GM18502 (cell line): ENCODE results near the gene CD300LF.

ENCODE experiments used
- ATAC-seq: cut with Tn5 transposase; IDR thresholded peaks from one replicate; pipeline ENCODE4 v1.9.1; 2021; ENCODE audit warnings: mild to moderate bottlenecking; ENCODE audit not compliant: unreplicated experiment, poor library complexity

Gene CD300LF

GRCh38 chr17:74698069-74698468 is 14.7 kb downstream of the CD300LF start:
- no peak for ATAC-seq

- no peak for ATAC-seq
Observed at GRCh38 chr17:74697515-74697914, 15.2 kb downstream of the CD300LF start.

- ATAC-seq = no peak
Observed at GRCh38 chr17:74695629-74696028, 17.1 kb downstream of the CD300LF start.

GRCh38 chr17:74694081-74694480 is 18.6 kb downstream of the CD300LF start:
- no peak for ATAC-seq

- no peak for ATAC-seq
Observed at GRCh38 chr17:74691151-74691550, 21.6 kb downstream of the CD300LF start.

GRCh38 chr17:74690409-74690825 is 22.3 kb downstream of the CD300LF start:
- no peak for ATAC-seq

DNA sequence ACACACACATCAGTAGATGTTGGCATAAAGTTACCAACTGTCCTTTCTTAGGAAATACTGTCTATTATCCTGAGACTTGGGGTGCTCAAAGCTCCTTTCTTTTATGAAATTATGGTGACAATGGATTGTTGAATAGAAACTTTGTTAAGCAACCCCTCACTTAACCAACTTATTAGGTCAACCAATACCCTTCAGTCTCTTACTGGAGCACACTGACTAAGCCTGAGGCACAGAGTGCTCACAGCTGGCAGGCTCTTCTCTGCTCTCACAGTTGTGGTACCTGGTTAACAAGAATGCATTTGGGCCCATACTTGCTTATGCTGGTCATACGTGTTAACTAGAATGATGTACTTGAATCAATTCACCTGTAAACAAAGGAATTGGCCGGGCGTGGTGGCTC is 24.8 kb downstream of the CD300LF start:
- no peak for ATAC-seq

DNA sequence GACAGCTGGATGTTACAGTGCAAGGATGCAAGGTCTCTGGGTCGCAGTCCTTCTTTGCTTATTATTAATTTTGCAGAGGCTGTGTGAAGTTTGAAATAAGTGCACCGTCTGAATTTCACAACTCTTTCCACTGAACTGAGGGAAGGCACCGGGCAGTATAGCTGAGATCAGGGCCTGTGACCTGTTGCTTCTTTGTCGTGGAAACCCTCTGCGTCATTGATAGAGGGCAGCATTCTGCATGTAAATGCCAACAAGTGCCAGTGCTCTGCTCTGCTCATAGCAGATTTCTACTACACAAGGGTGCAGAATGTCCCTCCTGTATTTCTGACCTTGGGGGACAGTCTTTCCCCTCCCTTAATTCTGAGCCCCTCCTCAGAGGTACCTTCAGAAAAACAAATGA is 26.0 kb downstream of the CD300LF start:
- no peak for ATAC-seq

- ATAC-seq = no peak
Observed at GRCh38 chr17:74682471-74683190, 30.1 kb downstream of the CD300LF start.

DNA sequence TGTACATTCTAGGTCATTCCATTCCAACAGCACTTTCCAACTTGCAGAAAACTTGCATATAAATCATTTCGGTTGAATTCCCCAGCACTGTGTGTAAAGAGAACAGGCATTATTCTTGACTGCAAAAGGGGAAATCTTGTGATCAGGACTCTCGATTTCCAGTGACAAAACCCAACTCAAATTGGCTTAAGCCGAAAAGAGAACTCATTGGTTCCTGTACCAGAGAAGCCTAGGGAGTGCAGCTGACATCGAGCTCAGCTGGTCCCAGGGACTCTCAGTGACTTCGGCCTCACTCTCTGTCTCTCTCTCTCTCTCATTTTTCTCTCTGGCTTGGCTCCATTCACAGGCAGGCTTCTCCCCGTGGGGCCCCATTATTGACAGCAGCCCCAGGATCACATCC is 30.7 kb downstream of the CD300LF start:
- no peak for ATAC-seq

- no peak for ATAC-seq
Observed at GRCh38 chr17:74680941-74681340, 31.8 kb downstream of the CD300LF start.

GRCh38 chr17:74680213-74680612 is 32.5 kb downstream of the CD300LF start:
- no peak for ATAC-seq

DNA sequence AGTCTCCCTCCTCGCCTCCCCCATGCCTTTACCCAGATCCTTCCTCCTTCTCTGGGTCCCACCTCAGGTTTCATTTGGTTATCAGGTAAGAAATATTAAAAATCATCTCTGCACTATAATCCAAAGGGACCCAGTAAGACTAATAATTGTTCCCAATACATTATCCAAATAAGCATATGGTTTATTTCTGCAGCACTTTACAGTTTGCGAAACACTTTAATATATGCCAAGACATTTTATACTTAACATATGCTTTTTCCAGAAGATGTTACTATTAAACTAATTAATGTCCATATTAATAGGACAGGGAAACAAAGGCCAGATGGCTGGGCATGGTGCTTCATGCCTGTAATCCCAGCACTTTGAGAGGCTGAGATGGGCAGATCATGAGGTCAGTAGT is 33.3 kb downstream of the CD300LF start:
- no peak for ATAC-seq

- ATAC-seq = no peak
Observed at GRCh38 chr17:74678541-74678940, 34.2 kb downstream of the CD300LF start.

GRCh38 chr17:74677558-74678466 is 34.9 kb downstream of the CD300LF start:
- ATAC-seq = no peak

DNA sequence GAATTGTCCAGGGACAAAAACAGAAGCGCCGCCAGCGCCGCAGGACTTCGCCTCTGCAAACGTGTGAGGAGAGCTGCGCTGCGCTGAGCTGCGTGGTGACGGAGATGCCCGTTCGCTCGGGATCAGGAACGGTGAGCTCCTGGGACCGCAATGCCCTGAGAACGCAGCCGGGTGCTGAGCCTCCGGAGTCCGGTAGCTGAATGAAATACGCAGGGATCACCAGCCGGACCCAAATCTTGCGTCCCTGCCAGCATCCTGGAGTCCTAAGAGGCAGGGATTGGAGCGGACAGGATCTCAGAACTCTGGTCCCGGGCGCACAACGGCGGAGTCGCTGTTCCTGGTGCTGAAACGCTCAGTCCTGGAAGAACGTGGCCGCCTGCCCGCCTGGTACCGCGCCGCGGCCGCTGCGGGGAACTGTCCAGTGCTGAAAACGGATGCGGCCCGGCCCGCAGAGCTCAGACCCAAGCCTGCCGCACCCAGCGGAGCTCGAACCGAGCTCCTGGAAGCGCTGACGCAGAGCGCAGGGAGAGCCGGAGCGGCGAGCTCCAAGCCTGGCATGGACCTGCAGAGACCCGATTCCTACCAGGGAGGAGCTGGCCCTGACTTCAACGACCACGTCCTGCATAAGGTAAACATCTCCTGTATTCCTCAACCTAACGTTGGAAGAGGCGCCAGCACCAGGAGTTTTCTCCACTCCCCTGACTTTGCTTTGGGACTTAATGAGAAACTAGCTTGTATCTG is 41.5 kb downstream of the CD300LF start:
- no peak for ATAC-seq

GRCh38 chr17:74670329-74670728 is 42.4 kb downstream of the CD300LF start:
- no peak for ATAC-seq

- no peak for ATAC-seq
Observed at GRCh38 chr17:74663561-74663960, 49.2 kb downstream of the CD300LF start.

GRCh38 chr17:74659889-74660288 is 52.8 kb downstream of the CD300LF start:
- ATAC-seq = no peak

DNA sequence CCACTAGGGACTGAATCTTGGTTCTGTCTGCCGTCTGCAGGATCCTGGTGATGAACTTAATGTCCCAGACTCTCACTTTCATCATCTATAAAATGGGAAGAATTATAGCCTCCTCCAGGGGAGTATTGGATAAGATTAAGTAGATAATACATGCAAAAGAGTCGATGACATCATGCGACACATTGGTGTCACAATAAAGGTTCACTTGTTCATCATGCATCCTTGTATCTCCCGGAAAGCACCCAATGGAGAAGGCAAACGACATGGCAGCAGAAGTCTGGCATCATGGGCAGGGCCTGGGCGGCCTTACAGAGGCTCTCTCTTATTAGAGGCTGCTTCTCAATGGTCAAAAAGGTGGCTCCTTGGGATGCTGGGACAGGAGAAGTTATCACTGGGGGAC is 54.1 kb downstream of the CD300LF start:
- ATAC-seq = no peak

GRCh38 chr17:74654742-74655141 is 58.0 kb downstream of the CD300LF start:
- ATAC-seq = no peak
